IMR-90 (cell line): Measurements from ENCODE around the gene MTFR1L. TPM values are rescaled to one million over a fixed set of nuclear protein-coding genes. Genes with fewer than 3 reads are reported as not detected.

Experiments used
- ATAC-seq: fragments of 200-7000 bp; cut with Tn5 transposase; 2 replicates; pipeline ENCODE4 v1.9.1; 2020; ENCODE audit warnings: low read depth, mild to moderate bottlenecking, moderate library complexity
- BruUV-seq: library from RNA; stranded (reverse); fragments of 400-500 nt; replicated peaks from 2 replicates; lab custom pipeline; 2021; lab: Mats Ljungman, UMichigan
- CTCF ChIA-PET: fragments of 300-600 bp; formaldehyde crosslinking; extraction: SDS; loops from one replicate; lab custom pipeline; 2021; ENCODE audit warnings: antibody characterized with exemption; lab: Yijun Ruan, JAX
- POLR2A ChIA-PET: fragments of 300-600 bp; sonication (Branson Sonifier 250); formaldehyde crosslinking; loops from one replicate; lab custom pipeline; 2022; ENCODE audit warnings: antibody characterized with exemption; ENCODE audit not compliant: unreplicated experiment; lab: Charles Lee
- DNase-seq: peaks from one replicate; pipeline ENCODE4 v3.0.0; 2013
- H2AFZ ChIP-seq: replicated peaks from 2 replicates; pipeline ENCODE3; 2013; ENCODE audit warnings: low read length, mild to moderate bottlenecking; ENCODE audit not compliant: poor library complexity
- H2AK5ac ChIP-seq: 2 replicates; pipeline ENCODE4 v1.6.1; 2013; ENCODE audit warnings: low read depth, low read length, inconsistent platforms
- H2AK9ac ChIP-seq: replicated peaks from 2 replicates; pipeline ENCODE3; 2013; ENCODE audit warnings: mild to moderate bottlenecking, low read depth, low read length, moderate library complexity; ENCODE audit not compliant: poor library complexity
- H2BK120ac ChIP-seq: 2 replicates; pipeline ENCODE4 v1.6.1; 2013; ENCODE audit warnings: low read depth, low read length, inconsistent platforms
- H2BK15ac ChIP-seq: 3 replicates; pipeline ENCODE4 v1.6.1; 2013; ENCODE audit warnings: low read depth, low read length, inconsistent platforms
- H2BK20ac ChIP-seq: 2 replicates; pipeline ENCODE4 v1.6.1; 2013; ENCODE audit warnings: low read depth, mild to moderate bottlenecking, inconsistent platforms, low read length, moderate library complexity
- H2BK5ac ChIP-seq: 2 replicates; pipeline ENCODE4 v1.6.1; 2013; ENCODE audit warnings: mild to moderate bottlenecking, low read depth, low read length, inconsistent platforms; ENCODE audit not compliant: poor library complexity, severe bottlenecking
- H3K14ac ChIP-seq: replicated peaks from 2 replicates; pipeline ENCODE4 v1.6.1; 2013; ENCODE audit warnings: low read depth, low read length, inconsistent platforms
- H3K18ac ChIP-seq: 2 replicates; pipeline ENCODE4 v1.6.1; 2013; ENCODE audit warnings: low read depth, low read length, control low read depth
- H3K23ac ChIP-seq: 2 replicates; pipeline ENCODE4 v1.6.1; 2013; ENCODE audit warnings: low read depth, low read length, inconsistent platforms
- H3K27ac ChIP-seq: 2 replicates; pipeline ENCODE4 v1.5.1; 2013; ENCODE audit warnings: mild to moderate bottlenecking, control low read depth, low read length; ENCODE audit not compliant: insufficient read depth
- H3K27me3 ChIP-seq: 2 replicates; pipeline ENCODE4 v1.6.1; 2013; ENCODE audit warnings: low read length; ENCODE audit not compliant: control insufficient read depth, insufficient read depth
- H3K36me3 ChIP-seq: 2 replicates; pipeline ENCODE4 v1.6.1; 2013; ENCODE audit warnings: low read length, mixed read lengths; ENCODE audit not compliant: control insufficient read depth, insufficient read depth
- H3K4ac ChIP-seq: 2 replicates; pipeline ENCODE4 v1.6.1; 2013; ENCODE audit warnings: low read depth, low read length, inconsistent platforms
- H3K4me1 ChIP-seq: 2 replicates; pipeline ENCODE4 v1.6.1; 2013; ENCODE audit warnings: low read length, mixed read lengths; ENCODE audit not compliant: control insufficient read depth, insufficient read depth
- H3K4me2 ChIP-seq: 2 replicates; pipeline ENCODE4 v1.6.1; 2013; ENCODE audit warnings: low read depth, mild to moderate bottlenecking, control low read depth, low read length, moderate library complexity
- H3K4me3 ChIP-seq: 2 replicates; pipeline ENCODE4 v1.5.1; 2013; ENCODE audit warnings: low read depth, mild to moderate bottlenecking, control low read depth, low read length, moderate library complexity; ENCODE audit not compliant: insufficient read depth
- H3K56ac ChIP-seq: 2 replicates; pipeline ENCODE4 v1.6.1; 2013; ENCODE audit warnings: low read length, inconsistent platforms; ENCODE audit not compliant: insufficient read depth; ENCODE audit errors: extremely low read depth
- H3K79me1 ChIP-seq, 2 experiments: 2 replicates each; pipeline ENCODE4 v1.6.1; 2013; ENCODE audit warnings: low read length in 2 of 2, inconsistent platforms in 1 of 2, low read depth in 1 of 2
- H3K9ac ChIP-seq: 2 replicates; pipeline ENCODE4 v1.6.1; 2013; ENCODE audit warnings: low read depth, low read length, control low read depth
- H3K9me1 ChIP-seq: 2 replicates; pipeline ENCODE4 v1.6.1; 2013; ENCODE audit warnings: low read length, inconsistent platforms; ENCODE audit not compliant: insufficient read depth
- H3K9me3 ChIP-seq: 2 replicates; pipeline ENCODE4 v1.6.1; 2013; ENCODE audit warnings: low read length; ENCODE audit not compliant: control insufficient read depth, insufficient read depth
- H4K20me1 ChIP-seq: 2 replicates; pipeline ENCODE4 v1.6.1; 2013; ENCODE audit warnings: low read length, inconsistent platforms; ENCODE audit not compliant: insufficient read depth
- H4K5ac ChIP-seq: 2 replicates; pipeline ENCODE4 v1.6.1; 2013; ENCODE audit warnings: mild to moderate bottlenecking, low read depth, low read length, control low read depth
- H4K8ac ChIP-seq, 2 experiments: 2 replicates each; pipeline ENCODE4 v1.6.1; 2013; ENCODE audit warnings: low read depth in 2 of 2, low read length in 2 of 2, control low read depth in 1 of 2, inconsistent platforms in 1 of 2
- H4K91ac ChIP-seq: 2 replicates; pipeline ENCODE4 v1.6.1; 2013; ENCODE audit warnings: low read depth, low read length, inconsistent platforms; ENCODE audit not compliant: insufficient read depth
- BHLHE40 ChIP-seq: fragments of 150-350 bp; IDR thresholded peaks from 2 replicates; pipeline ENCODE4 v1.6.1; 2016; ENCODE audit warnings: mild to moderate bottlenecking, low read depth, low read length
- CHD1 ChIP-seq: IDR thresholded peaks from 2 replicates; pipeline ENCODE4 v1.6.1; 2012; ENCODE audit warnings: low read depth, low read length, improper control_type of control experiment
- MAZ ChIP-seq: IDR thresholded peaks from 2 replicates; pipeline ENCODE4 v1.6.1; 2012; ENCODE audit warnings: low read depth, mild to moderate bottlenecking, low read length, improper control_type of control experiment, moderate library complexity, borderline replicate concordance
- MXI1 ChIP-seq: IDR thresholded peaks from 2 replicates; pipeline ENCODE4 v1.6.1; 2012; ENCODE audit warnings: low read depth, mild to moderate bottlenecking, low read length, moderate library complexity, borderline replicate concordance
- NFE2L2 ChIP-seq: fragments of 150-350 bp; IDR thresholded peaks from 2 replicates; pipeline ENCODE4 v1.6.1; 2016; ENCODE audit warnings: low read depth, mild to moderate bottlenecking, low read length
- POLR2A ChIP-seq: IDR thresholded peaks from 2 replicates; pipeline ENCODE4 v1.6.1; 2012; ENCODE audit warnings: mild to moderate bottlenecking, low read depth, low read length
- SMC3 ChIP-seq: fragments of 150-350 bp; IDR thresholded peaks from 2 replicates; pipeline ENCODE4 v1.6.1; 2016; ENCODE audit warnings: low read depth, mild to moderate bottlenecking, antibody characterized with exemption, low read length, moderate library complexity
- WGBS, 2 experiments: methylation state at CpG; one replicate each; pipeline versions ENCODE4 v1.1.5 to v1.1.7; 2013; ENCODE audit warnings: missing lambda C conversion rate in 2 of 2; ENCODE audit not compliant: insufficient read length in 1 of 2; ENCODE audit errors: extremely low coverage in 2 of 2; 5-methylcytosine and 5-hydroxymethylcytosine counted together
- dilution Hi-C: fragments of 300-500 bp; cut with HindIII; formaldehyde crosslinking; loops from one replicate; pipeline ENCODE4 v1.14.3; 2018; ENCODE audit warnings: low sequenced_read_pairs; ENCODE audit not compliant: unreplicated experiment
- in situ Hi-C: fragments of 300-500 bp; cut with MboI; formaldehyde crosslinking; loops from 3 replicates; pipeline ENCODE4 v1.14.3; 2019; ENCODE audit warnings: low sequenced_read_pairs, inconsistent platforms, mixed read lengths
- intact Hi-C: fragments of 100-400 bp; cut with micrococcal nuclease; formaldehyde crosslinking; loops from 2 replicates; pipeline ENCODE4 v1.10.0; 2022
- polyA plus RNA-seq, 3 experiments: library from polyadenylated mRNA; depleted of rRNA; stranded (reverse); fragments of >200 nt; gene quantifications; 2 replicates each; pipeline ENCODE4 v1.2.3, GENCODE V29; 2012; ENCODE audit warnings: low replicate concordance in 1 of 3
- total RNA-seq: library from RNA; depleted of rRNA; stranded (reverse); fragments of >200 nt; gene quantifications from 2 replicates; pipeline ENCODE4 v1.2.3, GENCODE V29; 2012
- TF ChIP-seq, protein P1 (sequence below): fragments of 150-350 bp; IDR thresholded peaks from 2 replicates; pipeline ENCODE4 v1.6.1; 2016; ENCODE audit warnings: low read depth, mild to moderate bottlenecking, low read length, moderate library complexity, borderline replicate concordance

MTFR1L gene
- total and polyA plus RNA-seq, 2 of the 4 experiments (the other 2 are of a cell fraction): 69.1 to 69.7 TPM

- in situ Hi-C loops: loop anchor here (10.0 to 25.0 kb wide), 3 partner anchors 174 to 583 kb away; partner anchors contain the start of genes PAFAH2, RHCE, RSRP1 and SYF2
- peaks cover 16% of the 10 kb centered on the region for H3K4me1 ChIP-seq
- H3K9me3 ChIP-seq: no peaks in the 10 kb centered on the region
- peak overlapping the region; percentile 89 for H3K4ac ChIP-seq
- no peak overlapping the region for H2BK15ac ChIP-seq
- H2AK5ac ChIP-seq: peak overlapping the region; percentile 48; the same call in 1 of the 2 replicates
- ChIA-PET CTCF (interaction anchor here (0.6 to 1.4 kb wide), 3 partner anchors 75 to 212 kb away, joined by 3 read pairs; no protein-coding TSS in a partner anchor), POLR2A (interaction anchor here (0.6 kb wide), 1 partner anchor 44 kb away, joined by 4 read pairs; no protein-coding TSS in a partner anchor)
- H3K36me3 ChIP-seq: peaks cover 12% of the 10 kb centered on the region; the same call in 1 of the 2 replicates
- peak overlapping the region; percentile 90 for H2AK9ac ChIP-seq
- H4K5ac ChIP-seq: peak overlapping the region; percentile 41; the same call in 1 of the 2 replicates
- H3K9ac ChIP-seq: peak overlapping the region; percentile 92
- H4K91ac ChIP-seq: peak overlapping the region; percentile 92
- H3K9me1 ChIP-seq: peaks cover 18% of the 10 kb centered on the region
- TF ChIP-seq BHLHE40 (no peak), NFE2L2 (no peak), MAZ (no peak), SMC3 (no peak), CHD1 (no peak), MXI1 (0 out of 2 replicates have a peak, but pooled peaks have one; percentile 12), POLR2A (no peak)
- TF ChIP-seq, protein P1, sequence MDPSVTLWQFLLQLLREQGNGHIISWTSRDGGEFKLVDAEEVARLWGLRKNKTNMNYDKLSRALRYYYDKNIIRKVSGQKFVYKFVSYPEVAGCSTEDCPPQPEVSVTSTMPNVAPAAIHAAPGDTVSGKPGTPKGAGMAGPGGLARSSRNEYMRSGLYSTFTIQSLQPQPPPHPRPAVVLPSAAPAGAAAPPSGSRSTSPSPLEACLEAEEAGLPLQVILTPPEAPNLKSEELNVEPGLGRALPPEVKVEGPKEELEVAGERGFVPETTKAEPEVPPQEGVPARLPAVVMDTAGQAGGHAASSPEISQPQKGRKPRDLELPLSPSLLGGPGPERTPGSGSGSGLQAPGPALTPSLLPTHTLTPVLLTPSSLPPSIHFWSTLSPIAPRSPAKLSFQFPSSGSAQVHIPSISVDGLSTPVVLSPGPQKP: no peak
- H2BK120ac ChIP-seq: peak overlapping the region; percentile 69; the same call in 1 of the 2 replicates
- ATAC-seq: peak; percentile 50
- peak overlapping the region; percentile 96 for H3K27ac ChIP-seq
- H3K23ac ChIP-seq: peak overlapping the region; percentile 69
- no peaks in the 10 kb centered on the region for H3K27me3 ChIP-seq
- peak overlapping the region; percentile 77 to 99; a peak in 3 of 4 replicates for H4K8ac ChIP-seq
- H3K18ac ChIP-seq: no peak overlapping the region
- peak; percentile 61 for DNase-seq
- WGBS, 2 experiments: 1% methylated on average over 13 of the region's 67 CpGs; no CpG with 5 or more reads in 1 of the 2 experiments
- H3K4me3 ChIP-seq: peak overlapping the region; percentile 90
- dilution Hi-C loops: no loop called here
- H4K20me1 ChIP-seq: peaks cover 24% of the 10 kb centered on the region; the same call in 1 of the 2 replicates
- H3K14ac ChIP-seq: peak overlapping the region; percentile 75
- H3K56ac ChIP-seq: peak overlapping the region; percentile 75
- peak overlapping the region; percentile 87 for H2BK5ac ChIP-seq
- peaks cover 24 to 72% of the 10 kb centered on the region in 2 experiments for H3K79me1 ChIP-seq
- H2AFZ ChIP-seq: peak overlapping the region; percentile 96
- H2BK20ac ChIP-seq: no peak overlapping the region
- H3K4me2 ChIP-seq: peak overlapping the region; percentile 89
- intact Hi-C loops: loop anchor here (5.0 kb wide), 1 partner anchor 77 kb away; no protein-coding TSS in a partner anchor
- BruUV-seq: no TSS peak
Measured at GRCh38 chr1:25820247-25821111, 725 bp downstream of the MTFR1L start.
